H1 (cell line): Measurements from ENCODE around the gene TNIK. TPM values are rescaled to one million over a fixed set of nuclear protein-coding genes. Genes with fewer than 3 reads are reported as not detected.

Experiments
- CTCF ChIA-PET: fragments of 300-600 bp; sonication (Branson Sonifier 250); formaldehyde crosslinking; loops from one replicate; lab custom pipeline; 2021; ENCODE audit not compliant: partially characterized antibody; lab: Charles Lee
- POLR2A ChIA-PET: fragments of 300-600 bp; sonication (Branson Sonifier 250); formaldehyde crosslinking; loops from one replicate; lab custom pipeline; 2021; ENCODE audit warnings: inconsistent platforms; ENCODE audit not compliant: partially characterized antibody; lab: Charles Lee
- DNase-seq, 2 experiments: peaks; one replicate each; pipeline versions ENCODE4 v3.0.0 to v3.0.0-alpha.2; 2010 to 2022; ENCODE audit warnings: low spot score in 2 of 2, low read depth in 1 of 2, mixed read lengths in 1 of 2
- FAIRE-seq: peaks from 2 replicates; lab custom pipeline; 2011; peaks lifted over from hg19 to GRCh38; lab: Jason Lieb, UNC
- H2AFZ ChIP-seq: 2 replicates; pipeline ENCODE4 v1.8.1; 2012; ENCODE audit warnings: low read length, inconsistent platforms
- H2AK5ac ChIP-seq: 2 replicates; pipeline ENCODE4 v1.6.1; 2013; ENCODE audit warnings: low read depth, low read length
- H2BK120ac ChIP-seq: replicated peaks from 2 replicates; pipeline ENCODE3; 2013; ENCODE audit warnings: low read depth, low read length, inconsistent platforms
- H2BK12ac ChIP-seq: 2 replicates; pipeline ENCODE4 v1.6.1; 2013; ENCODE audit warnings: low read depth, low read length
- H2BK15ac ChIP-seq: 2 replicates; pipeline ENCODE4 v1.6.1; 2013; ENCODE audit warnings: low read length
- H2BK20ac ChIP-seq: 2 replicates; pipeline ENCODE4 v1.6.1; 2013; ENCODE audit warnings: low read length
- H2BK5ac ChIP-seq: 2 replicates; pipeline ENCODE4 v1.6.1; 2013; ENCODE audit warnings: low read depth, low read length
- H3K14ac ChIP-seq: 2 replicates; pipeline ENCODE4 v1.6.1; 2013; ENCODE audit warnings: inconsistent platforms; ENCODE audit not compliant: insufficient read length
- H3K18ac ChIP-seq: 2 replicates; pipeline ENCODE4 v1.6.1; 2013; ENCODE audit warnings: low read length; ENCODE audit errors: extremely low read depth
- H3K23ac ChIP-seq: 2 replicates; pipeline ENCODE4 v1.6.1; 2013; ENCODE audit warnings: inconsistent platforms; ENCODE audit not compliant: insufficient read length
- H3K23me2 ChIP-seq: 2 replicates; pipeline ENCODE4 v1.6.1; 2013; ENCODE audit warnings: low read depth, low read length
- H3K27ac ChIP-seq: 2 replicates; pipeline ENCODE4 v1.6.1; 2011; ENCODE audit warnings: low read depth, low read length, inconsistent platforms
- H3K27me3 ChIP-seq, 4 experiments: replicated peaks in 1 of 4; 1 replicate in 1 of 4; 2 replicates in 3 of 4; pipeline versions ENCODE4 v1.6.1 to v1.8.1; 2011 to 2013; ENCODE audit warnings: low read length in 3 of 4, mild to moderate bottlenecking in 3 of 4, inconsistent platforms in 2 of 4, mixed read lengths in 2 of 4, moderate library complexity in 1 of 4; ENCODE audit not compliant: control insufficient read depth in 3 of 4, insufficient read depth in 3 of 4; ENCODE audit errors: extremely low read depth in 1 of 4
- H3K36me3 ChIP-seq, 4 experiments: 2 replicates each; pipeline versions ENCODE4 v1.6.1 to v1.8.1; 2011 to 2013; ENCODE audit warnings: mild to moderate bottlenecking in 4 of 4, low read length in 3 of 4, moderate library complexity in 2 of 4, control low read depth in 1 of 4, inconsistent platforms in 1 of 4; ENCODE audit not compliant: insufficient read depth in 4 of 4, control insufficient read depth in 2 of 4
- H3K4ac ChIP-seq: replicated peaks from 2 replicates; pipeline ENCODE3; 2013; ENCODE audit warnings: low read length, low read depth, mixed read lengths, inconsistent platforms; ENCODE audit not compliant: insufficient read length
- H3K4me1 ChIP-seq, 4 experiments: replicated peaks in 1 of 4; 1 replicate in 1 of 4; 2 replicates in 3 of 4; pipeline versions ENCODE4 v1.6.1 to v1.8.1; 2011 to 2013; ENCODE audit warnings: low read length in 3 of 4, inconsistent platforms in 2 of 4, mixed read lengths in 1 of 4; ENCODE audit not compliant: insufficient read depth in 4 of 4, control insufficient read depth in 3 of 4
- H3K4me2 ChIP-seq, 2 experiments: 2 replicates each; pipeline versions ENCODE4 v1.6.1 to v1.8.1; 2011 to 2013; ENCODE audit warnings: low read depth in 2 of 2, low read length in 2 of 2, control low read depth in 1 of 2, inconsistent platforms in 1 of 2, mild to moderate bottlenecking in 1 of 2; ENCODE audit not compliant: insufficient read depth in 1 of 2
- H3K4me3 ChIP-seq, 4 experiments: fragments of 200-600, 300-600 bp in 1 of 4; sonication (generic), shearing (Covaris generic), sonication (Bioruptor Twin) in 1 of 4; 2 replicates each; pipeline versions ENCODE4 v1.5.1 to v1.8.1; 2011 to 2016; ENCODE audit warnings: low read length in 4 of 4, low read depth in 3 of 4, control low read depth in 2 of 4, inconsistent platforms in 2 of 4, mild to moderate bottlenecking in 2 of 4, mixed read lengths in 1 of 4, moderate library complexity in 1 of 4; ENCODE audit not compliant: insufficient read depth in 2 of 4; ENCODE audit errors: extremely low read depth in 1 of 4
- H3K56ac ChIP-seq: replicated peaks from 2 replicates; pipeline ENCODE3; 2013; ENCODE audit warnings: low read depth, mild to moderate bottlenecking, mixed read lengths, low read length, inconsistent platforms; ENCODE audit not compliant: insufficient read length
- H3K79me1 ChIP-seq: 2 replicates; pipeline ENCODE4 v1.6.1; 2013; ENCODE audit warnings: low read depth, low read length, control low read depth
- H3K79me2 ChIP-seq, 2 experiments: 2 replicates each; pipeline versions ENCODE4 v1.6.1 to v1.8.1; 2012 to 2013; ENCODE audit warnings: low read length in 2 of 2, mild to moderate bottlenecking in 2 of 2, inconsistent platforms in 1 of 2; ENCODE audit not compliant: insufficient read depth in 2 of 2, control insufficient read depth in 1 of 2
- H3K9ac ChIP-seq, 4 experiments: replicated peaks in 1 of 4; 1 replicate in 1 of 4; 2 replicates in 3 of 4; pipeline versions ENCODE4 v1.6.1 to v1.8.1; 2011 to 2013; ENCODE audit warnings: low read depth in 3 of 4, low read length in 3 of 4, control low read depth in 2 of 4, mild to moderate bottlenecking in 2 of 4, moderate library complexity in 2 of 4, inconsistent platforms in 1 of 4; ENCODE audit errors: extremely low read depth in 1 of 4
- H3K9me3 ChIP-seq, 2 experiments: 2 replicates each; pipeline versions ENCODE4 v1.6.1 to v1.8.1; 2012 to 2013; ENCODE audit warnings: mild to moderate bottlenecking in 2 of 2, moderate library complexity in 2 of 2, control low read depth in 1 of 2, inconsistent platforms in 1 of 2, low read depth in 1 of 2, low read length in 1 of 2, mixed read lengths in 1 of 2; ENCODE audit not compliant: insufficient read depth in 2 of 2
- H4K20me1 ChIP-seq, 2 experiments: replicated peaks in 1 of 2; 2 replicates each; pipeline versions ENCODE3 to v1.8.1; 2011 to 2013; ENCODE audit warnings: inconsistent platforms in 2 of 2, low read length in 2 of 2, mild to moderate bottlenecking in 1 of 2; ENCODE audit not compliant: insufficient read depth in 2 of 2, control insufficient read depth in 1 of 2
- H4K5ac ChIP-seq: 2 replicates; pipeline ENCODE4 v1.6.1; 2013; ENCODE audit warnings: low read length, low read depth, mixed read lengths, inconsistent platforms; ENCODE audit not compliant: insufficient read length
- H4K8ac ChIP-seq: 2 replicates; pipeline ENCODE4 v1.8.0; 2013; ENCODE audit warnings: mild to moderate bottlenecking, moderate library complexity, low read length, inconsistent platforms; ENCODE audit not compliant: insufficient read depth; ENCODE audit errors: extremely low read depth
- H4K91ac ChIP-seq: replicated peaks from 2 replicates; pipeline ENCODE3; 2013; ENCODE audit warnings: low read length, mixed read lengths, inconsistent platforms; ENCODE audit not compliant: insufficient read length
- BACH1 ChIP-seq: IDR thresholded peaks from 2 replicates; pipeline ENCODE4 v1.6.1; 2012; ENCODE audit warnings: low read length, improper control_type of control experiment
- CBX5 ChIP-seq: fragments of 300-800, 300-1000 bp; sonication (generic); IDR thresholded peaks from 2 replicates; pipeline ENCODE4 v1.7.1; 2016; ENCODE audit warnings: antibody characterized with exemption, low read length, low read depth
- HDAC2 ChIP-seq, 2 experiments: fragments of 300-600 bp in 1 of 2; sonication (generic) in 1 of 2; IDR thresholded peaks; 2 replicates each; pipeline ENCODE4 v1.6.1; 2011 to 2012; ENCODE audit warnings: low read depth in 2 of 2, low read length in 2 of 2, mild to moderate bottlenecking in 2 of 2, moderate library complexity in 2 of 2, borderline replicate concordance in 1 of 2, inconsistent platforms in 1 of 2
- JUND ChIP-seq: IDR thresholded peaks from 2 replicates; pipeline ENCODE4 v1.6.1; 2011; ENCODE audit warnings: mild to moderate bottlenecking, improper control_type of control experiment, low read length
- KDM4A ChIP-seq: IDR thresholded peaks from one replicate; pipeline ENCODE4 v1.7.1; 2012; ENCODE audit warnings: low read depth, mild to moderate bottlenecking, moderate library complexity, low read length, inconsistent platforms; ENCODE audit not compliant: severe bottlenecking
- MAX ChIP-seq: IDR thresholded peaks from 2 replicates; pipeline ENCODE4 v1.6.1; 2012; ENCODE audit warnings: inconsistent platforms
- NANOG ChIP-seq: IDR thresholded peaks from 2 replicates; pipeline ENCODE4 v1.6.1; 2011; ENCODE audit warnings: low read length, low read depth, mild to moderate bottlenecking, inconsistent platforms; ENCODE audit not compliant: insufficient read depth, poor library complexity, severe bottlenecking
- POU5F1 ChIP-seq: IDR thresholded peaks from 2 replicates; pipeline ENCODE4 v1.6.1; 2011; ENCODE audit warnings: low read depth, mild to moderate bottlenecking, low read length, moderate library complexity
- RBBP5 ChIP-seq: IDR thresholded peaks from 2 replicates; pipeline ENCODE4 v1.7.1; 2012; ENCODE audit warnings: low read depth, mild to moderate bottlenecking, inconsistent platforms, low read length, moderate library complexity, borderline replicate concordance
- RNF2 ChIP-seq: fragments of 200-900, 300-1000 bp; sonication (generic); IDR thresholded peaks from 2 replicates; pipeline ENCODE4 v1.7.1; 2016; ENCODE audit warnings: borderline replicate concordance, low read depth, mild to moderate bottlenecking, antibody characterized with exemption, low read length; ENCODE audit not compliant: poor library complexity, severe bottlenecking; ENCODE audit errors: missing control alignments
- SIN3A ChIP-seq, 2 experiments: IDR thresholded peaks in 1 of 2; conservative IDR thresholded peaks in 1 of 2; 2 replicates each; pipeline ENCODE4 v1.6.1; 2011 to 2012; ENCODE audit warnings: low read length in 2 of 2, improper control_type of control experiment in 1 of 2, low read depth in 1 of 2, mild to moderate bottlenecking in 1 of 2
- SP2 ChIP-seq: IDR thresholded peaks from 2 replicates; pipeline ENCODE4 v1.6.1; 2012; ENCODE audit warnings: mild to moderate bottlenecking, low read length, inconsistent platforms
- SRF ChIP-seq: IDR thresholded peaks from 2 replicates; pipeline ENCODE4 v1.6.1; 2011; ENCODE audit warnings: mild to moderate bottlenecking, low read depth, low read length, moderate library complexity
- TAF1 ChIP-seq: IDR thresholded peaks from 2 replicates; pipeline ENCODE4 v1.6.1; 2011; ENCODE audit warnings: mild to moderate bottlenecking, low read depth, low read length
- WGBS, 2 experiments: shearing (Covaris generic) in 1 of 2; methylation state at CpG; one replicate each; pipeline versions ENCODE4 v1.1.6 to v1.1.7; 2013 to 2015; ENCODE audit warnings: low lambda C conversion rate in 2 of 2, mixed read lengths in 2 of 2, inconsistent platforms in 1 of 2, low coverage in 1 of 2, missing lambda C conversion rate in 1 of 2; ENCODE audit not compliant: insufficient replicate concordance in 2 of 2, insufficient coverage in 1 of 2, insufficient read length in 1 of 2; ENCODE audit errors: extremely low coverage in 1 of 2, missing lambda C conversion rate in 1 of 2; 5-methylcytosine and 5-hydroxymethylcytosine counted together
- polyA plus RNA-seq, 7 experiments: library from polyadenylated mRNA; depleted of rRNA in 3 of 7; stranded (reverse) in 5 of 7; unstranded in 2 of 7; fragments of >200 nt in 5 of 7; fragments of 200-250 nt in 2 of 7; gene quantifications; 1 replicate in 5 of 7; 2 replicates in 1 of 7; 4 replicates in 1 of 7; pipeline versions ENCODE4 v1.2.1 to v1.2.3, GENCODE V29; 2011 to 2013; ENCODE audit warnings: missing spikeins in 2 of 7, mixed read lengths in 2 of 7
- total RNA-seq: library from RNA; stranded (reverse); fragmentation: NEBNext Ultra II Directional; extraction: Animal tissue kit (Norgen Biotek cat#: 25700); gene quantifications from 2 replicates; pipeline ENCODE4 v1.2.1, GENCODE V29; 2021

Gene TNIK
- total and polyA plus RNA-seq, 2 of the 8 experiments (the other 6 are each of a cell fraction or from before 2014, with no cell fraction given) = 7.4 to 42.0 TPM

- Histone ChIP-seq H2BK15ac (no peak overlapping the region), H3K36me3 (no peaks in the 10 kb centered on the region), H4K20me1 (no peaks in the 10 kb centered on the region), H3K56ac (no peak overlapping the region), H3K4me3 (no peak overlapping the region), H3K23ac (no peak overlapping the region), H4K91ac (no peak overlapping the region), H3K27ac (no peak overlapping the region), H2BK120ac (no peak overlapping the region), H3K18ac (no peak overlapping the region), H4K5ac (no peak overlapping the region), H2BK5ac (no peak overlapping the region), H3K27me3 (no peaks in the 10 kb centered on the region), H3K9ac (no peak overlapping the region), H3K9me3 (no peaks in the 10 kb centered on the region), H3K4ac (no peak overlapping the region), H2BK12ac (no peak overlapping the region), H3K79me1 (no peaks in the 10 kb centered on the region), H2AFZ (no peak overlapping the region), H3K4me2 (no peak overlapping the region), H2AK5ac (no peak overlapping the region), H3K14ac (no peak overlapping the region), H3K23me2 (no peaks in the 10 kb centered on the region), H3K79me2 (no peaks in the 10 kb centered on the region), H3K4me1 (peaks cover 0 to 7% (median 3%) of the 10 kb centered on the region in 4 experiments; a peak in 4 of 7 replicates), H4K8ac (no peak overlapping the region), H2BK20ac (no peak overlapping the region)
- WGBS, 2 experiments = 93% methylated on average over 6 of the region's 6 CpGs; no CpG with 5 or more reads in 1 of the 2 experiments
- ChIA-PET POLR2A (no interaction called here), CTCF (no interaction called here)
- no peak for DNase-seq
- FAIRE-seq = no peak
- TF ChIP-seq TAF1 (no peak), SIN3A (conservative IDR thresholded peaks at IDR 0.05 in 1 of 2, IDR thresholded peaks at IDR 0.05 in 1 of 2; ENCODE audit: low read depth in 1 of 2, low read length in 2 of 2) (no peak), POU5F1 (no peak), CBX5 (no peak), BACH1 (no peak), NANOG (no peak), KDM4A (no peak), MAX (no peak), RBBP5 (no peak), RNF2 (no peak), HDAC2 (IDR thresholded peaks at IDR 0.05; ENCODE audit: borderline replicate concordance in 1 of 2, low read depth in 2 of 2, low read length in 2 of 2) (no peak), SP2 (no peak), JUND (no peak), SRF (no peak)
These were observed 275.8 kb downstream of the TNIK start for GRCh38 chr3:171184372-171184771.
